Uterus (tissue), 4 donors: ENCODE results near the gene TUBA3D. TPM values are rescaled to one million over a fixed set of nuclear protein-coding genes. Genes with fewer than 3 reads are reported as not detected.

ENCODE experiments used
- microRNA-seq: library from miRNA; unstranded; fragments of <30 nt; microRNA quantifications from one replicate; pipeline ENCODE4, GENCODE V29; 2016; ENCODE audit warnings: borderline microRNAs expressed, borderline replicate concordance
- total RNA-seq, 4 donors: library from RNA; depleted of rRNA in 3 of 4; stranded (reverse); fragments of >200 nt in 3 of 4; gene quantifications; one replicate each; pipeline versions ENCODE4 v1.1.0 to v1.2.4, GENCODE V29; 2014 to 2023
- donor health status: DM: yes; HTN: yes; CAD: no.

The TUBA3D gene
- total RNA-seq, 4 donors from 2014 or later: 1.0 to 30.3 (median 9.3) TPM

Small RNA genes within 50 kb of the gene (microRNA-seq; reads per million reads assigned to microRNA genes)
- not detected for gene MIR4784

Other genes with a start within 250 kb of the TUBA3D start
- under 1 TPM in 2 of 4 donors, not detected in 2; 0.14 to 0.15 TPM for gene RAB6D, start 112.0 kb upstream of the TUBA3D start, total RNA-seq
- gene MZT2A, start 16.3 kb downstream of the TUBA3D start, total RNA-seq: 100 to 1,000 TPM in 1 of 4 donors, 10 to 100 TPM in 2, 1 to 10 TPM in 1; 7.9 to 112 (median 68.7) TPM
- 10 to 100 TPM in 2 of 4 donors, under 1 TPM in 1, not detected in 1; 0.29 to 17.5 (median 11.2) TPM for gene CCDC74A, start 51.8 kb downstream of the TUBA3D start, total RNA-seq